Spleen (tissue), 11 donors: ENCODE results near the gene SLC15A5. TPM values are rescaled to one million over a fixed set of nuclear protein-coding genes. Genes with fewer than 3 reads are reported as not detected.

Source experiments
- DNase-seq: peaks from one replicate; pipeline ENCODE4 v3.0.0-alpha.2; 2020
- H3K27ac ChIP-seq, 8 donors: fragments of 200-600 bp; sonication (generic) in 7 of 8; 1 replicate in 4 of 8; 2 replicates in 4 of 8; pipeline versions ENCODE4 v1.5.0 to v1.8.0; 2016 to 2021; ENCODE audit warnings: inconsistent platforms in 4 of 8, mild to moderate bottlenecking in 4 of 8, moderate library complexity in 1 of 8
- H3K27me3 ChIP-seq, 7 donors: fragments of 200-600 bp; sonication (generic) in 6 of 7; replicated peaks in 1 of 7; 1 replicate in 4 of 7; 2 replicates in 3 of 7; pipeline versions ENCODE4 v1.5.0 to v1.8.0; 2016 to 2021; ENCODE audit warnings: inconsistent platforms in 3 of 7, mild to moderate bottlenecking in 1 of 7
- H3K36me3 ChIP-seq, 6 donors: fragments of 200-600 bp; sonication (generic) in 5 of 6; 1 replicate in 4 of 6; 2 replicates in 2 of 6; pipeline versions ENCODE4 v1.5.0 to v1.8.0; 2016 to 2021; ENCODE audit warnings: inconsistent platforms in 2 of 6
- H3K4me1 ChIP-seq, 6 donors: fragments of 200-600 bp; sonication (generic) in 5 of 6; 1 replicate in 3 of 6; 2 replicates in 3 of 6; pipeline versions ENCODE4 v1.5.0 to v1.8.0; 2016 to 2021; ENCODE audit warnings: inconsistent platforms in 3 of 6
- H3K4me3 ChIP-seq, 8 donors: fragments of 200-600 bp; sonication (generic) in 7 of 8; 1 replicate in 4 of 8; 2 replicates in 4 of 8; pipeline versions ENCODE4 v1.5.0 to v1.8.0; 2016 to 2021; ENCODE audit warnings: inconsistent platforms in 4 of 8, mild to moderate bottlenecking in 4 of 8, moderate library complexity in 2 of 8
- H3K9me3 ChIP-seq, 8 donors: fragments of 200-600 bp; sonication (generic) in 7 of 8; 1 replicate in 4 of 8; 2 replicates in 4 of 8; pipeline versions ENCODE4 v1.5.0 to v1.8.0; 2016 to 2021; ENCODE audit warnings: inconsistent platforms in 4 of 8
- CTCF ChIP-seq, 11 experiments: fragments of 200-600 bp in 7 of 11; fragments of 450-650 bp in 4 of 11; sonication (generic) in 4 of 11; IDR thresholded peaks in 8 of 11; conservative IDR thresholded peaks in 3 of 11; 1 replicate in 7 of 11; 2 replicates in 4 of 11; pipeline versions ENCODE4 v1.4.0 to v1.8.0; 2016 to 2021; ENCODE audit warnings: antibody characterized with exemption in 11 of 11, inconsistent platforms in 4 of 11, mild to moderate bottlenecking in 1 of 11
- POLR2A ChIP-seq, 3 donors: fragments of 450-650 bp; IDR thresholded peaks; one replicate each; pipeline ENCODE4 v1.5.1; 2017; ENCODE audit warnings: antibody characterized with exemption in 3 of 3, mild to moderate bottlenecking in 1 of 3
- POLR2AphosphoS5 ChIP-seq, 3 donors: sonication (generic); formaldehyde crosslinking; IDR thresholded peaks; one replicate each; pipeline ENCODE4 v1.5.1; 2017; ENCODE audit warnings: antibody characterized with exemption in 3 of 3
- WGBS, 5 donors: extraction: QIAGEN DNeasy Blood & Tissue Kit in 3 of 5; methylation state at CpG; one replicate each; pipeline versions ENCODE4 v1.1.5 to v1.1.7; 2013 to 2018; 5-methylcytosine and 5-hydroxymethylcytosine counted together
- intact Hi-C: fragments of 100-400 bp; cut with DNase I; formaldehyde crosslinking; loops from one replicate; pipeline ENCODE4 v1.15.0; 2023; ENCODE audit warnings: low total_unique reads
- polyA plus RNA-seq, 3 donors: library from polyadenylated mRNA; stranded (reverse); fragments of 200-250 nt; gene quantifications; one replicate each; pipeline ENCODE4 v1.2.1, GENCODE V29; 2013
- total RNA-seq, 7 donors: library from RNA; depleted of rRNA in 3 of 7; stranded (reverse); fragments of >200 nt in 3 of 7; fragmentation: NEBNext Ultra II Directional in 4 of 7; extraction: Animal tissue kit (Norgen Biotek cat#: 25700) in 4 of 7; gene quantifications; one replicate each; pipeline versions ENCODE4 v1.1.0 to v1.2.1, GENCODE V29; 2016 to 2021
- donor health status: healthy with polysubstance abuse.
- donor health status: DM: no; HTN: no; CAD: no; lungs with moderate emphysema.
- donor health status: DM: no; HTN: no; CAD: no.
- donor health status: Bipolar disorder and iron deficiency.
- donor health status: healthy.
- donor health status: DM: no; HTN: no; CAD: no.
- donor health status: DM: yes; HTN: yes; CAD: no.

Gene SLC15A5
- total and polyA plus RNA-seq, 10 donors, result not detected

- intact Hi-C loops, result no loop called here
- Histone ChIP-seq H3K9me3 (no peaks in the 10 kb centered on the region), H3K4me3 (no peak overlapping the region), H3K36me3 (no peaks in the 10 kb centered on the region), H3K4me1 (no peaks in the 10 kb centered on the region), H3K27ac (no peak overlapping the region), H3K27me3 (no peaks in the 10 kb centered on the region)
- TF ChIP-seq POLR2AphosphoS5 (IDR thresholded peaks at IDR 0.05) (no peak), CTCF (IDR thresholded peaks at IDR 0.05 in 8 of 11, conservative IDR thresholded peaks at IDR 0.05 in 3 of 11) (no peak)
- no peak for DNase-seq
- 77 to 92% (median 86%) methylated on average over 4 of the region's 4 CpGs for WGBS, 5 donors
These were observed 103.2 kb downstream of the SLC15A5 start for GRCh38 chr12:16174282-16174681.

- Histone ChIP-seq H3K36me3 (no peaks in the 10 kb centered on the region), H3K4me3 (no peak overlapping the region), H3K9me3 (no peaks in the 10 kb centered on the region), H3K27me3 (no peaks in the 10 kb centered on the region), H3K4me1 (no peaks in the 10 kb centered on the region), H3K27ac (no peak overlapping the region)
- DNase-seq, result no peak
- TF ChIP-seq CTCF (IDR thresholded peaks at IDR 0.05 in 8 of 11, conservative IDR thresholded peaks at IDR 0.05 in 3 of 11) (no peak), POLR2A (IDR thresholded peaks at IDR 0.05) (no peak), POLR2AphosphoS5 (IDR thresholded peaks at IDR 0.05) (no peak)
- intact Hi-C loops, result no loop called here
- 70 to 88% (median 74%) methylated on average over 2 of the region's 2 CpGs for WGBS, 5 donors
These were observed 106.1 kb downstream of the SLC15A5 start for GRCh38 chr12:16171348-16171747.

- Histone ChIP-seq H3K27me3 (no peaks in the 10 kb centered on the region), H3K36me3 (no peaks in the 10 kb centered on the region), H3K27ac (no peak overlapping the region), H3K4me1 (no peaks in the 10 kb centered on the region), H3K9me3 (no peaks in the 10 kb centered on the region), H3K4me3 (no peak overlapping the region)
- intact Hi-C loops, result loop anchor here (10.0 kb wide), 1 partner anchor 197 kb away; no protein-coding TSS in a partner anchor
- 80 to 91% (median 86%) methylated on average over 3 of the region's 3 CpGs for WGBS, 5 donors
- DNase-seq, result no peak
- TF ChIP-seq POLR2AphosphoS5 (IDR thresholded peaks at IDR 0.05), result no peak
- TF ChIP-seq CTCF (IDR thresholded peaks at IDR 0.05 in 8 of 11, conservative IDR thresholded peaks at IDR 0.05 in 3 of 11), result no peak
- TF ChIP-seq POLR2A (IDR thresholded peaks at IDR 0.05), result no peak
These were observed 109.4 kb downstream of the SLC15A5 start for GRCh38 chr12:16168078-16168477.

- TF ChIP-seq POLR2AphosphoS5 (IDR thresholded peaks at IDR 0.05), result no peak
- no peak for TF ChIP-seq POLR2A (IDR thresholded peaks at IDR 0.05)
- intact Hi-C loops, result loop anchor here (10.0 kb wide), 1 partner anchor 198 kb away; no protein-coding TSS in a partner anchor
These were observed 110.7 kb downstream of the SLC15A5 start for GRCh38 chr12:16166563-16167470.

More at GRCh38 chr12:16166563-16167470, 110.7 kb downstream of the SLC15A5 start:
- Histone ChIP-seq H3K4me3 (no peak overlapping the region), H3K27ac (no peak overlapping the region), H3K27me3 (no peaks in the 10 kb centered on the region), H3K4me1 (no peaks in the 10 kb centered on the region), H3K36me3 (no peaks in the 10 kb centered on the region), H3K9me3 (no peaks in the 10 kb centered on the region)
- no peak for DNase-seq
- 77 to 84% (median 80%) methylated on average over 5 of the region's 5 CpGs for WGBS, 5 donors
